Calu3 (cell line): ENCODE measurements around the gene TNFRSF8. TPM values are rescaled to one million over a fixed set of nuclear protein-coding genes. Genes with fewer than 3 reads are reported as not detected.

Source experiments
- BruUV-seq: library from RNA; stranded (reverse); fragments of 400-500 nt; replicated peaks from 2 replicates; lab custom pipeline; 2021; lab: Mats Ljungman, UMichigan
- CTCF ChIA-PET: fragments of 300-600 bp; sonication (Branson Sonifier 250); formaldehyde crosslinking; loops from one replicate; lab custom pipeline; 2022; ENCODE audit warnings: antibody characterized with exemption; lab: Charles Lee
- DNase-seq: peaks from one replicate; pipeline ENCODE4 v3.0.0; 2022
- H3K27ac Mint-ChIP-seq: one replicate; pipeline ENCODE4 v1.8.0; 2022; ENCODE audit warnings: mixed read lengths; ENCODE audit not compliant: unreplicated experiment
- H3K27me3 Mint-ChIP-seq: one replicate; pipeline ENCODE4 v1.8.0; 2022; ENCODE audit warnings: mixed read lengths; ENCODE audit not compliant: unreplicated experiment
- H3K36me3 Mint-ChIP-seq: one replicate; pipeline ENCODE4 v1.8.0; 2022; ENCODE audit warnings: mild to moderate bottlenecking, moderate library complexity, mixed read lengths; ENCODE audit not compliant: insufficient read depth, unreplicated experiment
- H3K4me1 Mint-ChIP-seq: one replicate; pipeline ENCODE4 v1.8.0; 2022; ENCODE audit warnings: mild to moderate bottlenecking, low read depth, mixed read lengths; ENCODE audit not compliant: unreplicated experiment
- H3K4me3 Mint-ChIP-seq: one replicate; pipeline ENCODE4 v1.8.0; 2022; ENCODE audit warnings: mild to moderate bottlenecking, low read depth, moderate library complexity, mixed read lengths; ENCODE audit not compliant: unreplicated experiment
- H3K9me3 Mint-ChIP-seq: one replicate; pipeline ENCODE4 v1.8.0; 2022; ENCODE audit warnings: low read depth, mixed read lengths; ENCODE audit not compliant: unreplicated experiment
- CTCF ChIP-seq: fragments of 200-600 bp; IDR thresholded peaks from one replicate; pipeline ENCODE4 v1.8.0; 2022; ENCODE audit warnings: antibody characterized with exemption; ENCODE audit not compliant: unreplicated experiment
- intact Hi-C: fragments of 100-400 bp; cut with micrococcal nuclease; formaldehyde crosslinking; loops from one replicate; pipeline ENCODE4 v1.10.0; 2022; ENCODE audit not compliant: unreplicated experiment
- total RNA-seq: library from RNA; stranded (reverse); gene quantifications from 2 replicates; pipeline ENCODE4 v1.2.3, GENCODE V29; 2022

TNFRSF8 gene
- total RNA-seq, 1 experiment from 2014 or later = not detected

GRCh38 chr1:12172042-12172851 is 109.1 kb downstream of the TNFRSF8 start:
- no peak for TF ChIP-seq CTCF
- Mint-ChIP-seq H3K9me3 (no peaks in the 10 kb centered on the region), H3K27me3 (no peaks in the 10 kb centered on the region), H3K27ac (no peak overlapping the region), H3K4me1 (no peaks in the 10 kb centered on the region), H3K36me3 (no peaks in the 10 kb centered on the region), H3K4me3 (no peak overlapping the region)
- CTCF ChIA-PET = no interaction called here
- no TSS peak for BruUV-seq
- intact Hi-C loops = no loop called here
- DNase-seq = no peak

GRCh38 chr1:12173041-12173509 is 110.0 kb downstream of the TNFRSF8 start:
- Mint-ChIP-seq H3K27me3 (peaks cover 2% of the 10 kb centered on the region), H3K9me3 (no peaks in the 10 kb centered on the region), H3K4me3 (no peak overlapping the region), H3K27ac (no peak overlapping the region), H3K36me3 (no peaks in the 10 kb centered on the region), H3K4me1 (peaks cover 3% of the 10 kb centered on the region)
- no TSS peak for BruUV-seq
- CTCF ChIA-PET = no interaction called here
- no peak for TF ChIP-seq CTCF
- no peak for DNase-seq
- intact Hi-C loops = no loop called here

- no TSS peak for BruUV-seq
- CTCF ChIA-PET = no interaction called here
- Mint-ChIP-seq H3K4me1 (peaks cover 9% of the 10 kb centered on the region), H3K27me3 (peaks cover 8% of the 10 kb centered on the region), H3K4me3 (no peak overlapping the region), H3K36me3 (no peaks in the 10 kb centered on the region), H3K9me3 (no peaks in the 10 kb centered on the region), H3K27ac (no peak overlapping the region)
- no peak for DNase-seq
- TF ChIP-seq CTCF = no peak
- intact Hi-C loops = no loop called here
These were observed 110.6 kb downstream of the TNFRSF8 start for GRCh38 chr1:12173631-12174121.

GRCh38 chr1:12174924-12175810 is 112.1 kb downstream of the TNFRSF8 start:
- CTCF ChIA-PET = no interaction called here
- peaks cover 13% of the 10 kb centered on the region for H3K27me3 Mint-ChIP-seq
- no peak for DNase-seq
- no peaks in the 10 kb centered on the region for H3K36me3 Mint-ChIP-seq
- peaks cover 12% of the 10 kb centered on the region for H3K4me1 Mint-ChIP-seq
- H3K9me3 Mint-ChIP-seq = no peaks in the 10 kb centered on the region
- H3K27ac Mint-ChIP-seq = no peak overlapping the region
- no peak overlapping the region for H3K4me3 Mint-ChIP-seq
- intact Hi-C loops = no loop called here
- TF ChIP-seq CTCF = no peak
- no TSS peak for BruUV-seq
